GM23338 (cell line): ENCODE data around the gene CCDC138. TPM values are rescaled to one million over a fixed set of nuclear protein-coding genes. Genes with fewer than 3 reads are reported as not detected.

Experiments
- ATAC-seq: fragments of 200-7000 bp; cut with Tn5 transposase; 3 replicates; pipeline ENCODE4 v1.9.1; 2020
- DNase-seq: peaks from one replicate; pipeline ENCODE4 v3.0.0-alpha.2; 2015; ENCODE audit warnings: low spot score
- H2AFZ ChIP-seq: fragments of 200-600 bp; sonication (generic); 2 replicates; pipeline ENCODE4 v1.8.0; 2016; ENCODE audit warnings: antibody characterized with exemption, mild to moderate bottlenecking, moderate library complexity
- H3F3A ChIP-seq: fragments of 200-600 bp; sonication (generic); replicated peaks from 2 replicates; pipeline ENCODE4 v1.8.0; 2017; ENCODE audit warnings: antibody characterized with exemption, mixed run types, low read depth
- H3K27ac ChIP-seq: fragments of 200-600 bp; sonication (generic); 2 replicates; pipeline ENCODE4 v1.6.1; 2016; ENCODE audit warnings: low read depth
- H3K27me3 ChIP-seq: fragments of 200-600 bp; sonication (generic); 2 replicates; pipeline ENCODE4 v1.8.0; 2016; ENCODE audit warnings: mild to moderate bottlenecking, mixed run types, moderate library complexity; ENCODE audit not compliant: insufficient read depth
- H3K36me3 ChIP-seq: fragments of 200-600 bp; sonication (generic); 2 replicates; pipeline ENCODE4 v1.8.0; 2016; ENCODE audit warnings: mild to moderate bottlenecking; ENCODE audit not compliant: insufficient read depth
- H3K4me1 ChIP-seq: fragments of 200-600 bp; sonication (generic); 2 replicates; pipeline ENCODE4 v1.8.0; 2016; ENCODE audit warnings: mild to moderate bottlenecking, moderate library complexity; ENCODE audit not compliant: insufficient read depth
- H3K4me2 ChIP-seq: fragments of 200-600 bp; sonication (generic); 2 replicates; pipeline ENCODE4 v1.7.1; 2017; ENCODE audit warnings: mixed run types
- H3K4me3 ChIP-seq: fragments of 200-600 bp; sonication (generic); 2 replicates; pipeline ENCODE4 v1.6.1; 2016; ENCODE audit warnings: mixed run types
- H3K79me2 ChIP-seq: fragments of 200-600 bp; sonication (generic); replicated peaks from 2 replicates; pipeline ENCODE4 v1.8.0; 2017; ENCODE audit warnings: mild to moderate bottlenecking; ENCODE audit not compliant: insufficient read depth
- H3K9me2 ChIP-seq: fragments of 200-600 bp; sonication (generic); 2 replicates; pipeline ENCODE4 v1.8.0; 2017; ENCODE audit not compliant: insufficient read depth
- H4K20me1 ChIP-seq: fragments of 200-600 bp; sonication (generic); replicated peaks from 2 replicates; pipeline ENCODE4 v1.8.0; 2017; ENCODE audit warnings: mild to moderate bottlenecking; ENCODE audit not compliant: insufficient read depth
- H3K27ac Mint-ChIP-seq: 2 replicates; pipeline ENCODE4 v1.8.0; 2020; ENCODE audit warnings: inconsistent platforms, mild to moderate bottlenecking, moderate library complexity, mixed read lengths
- H3K27me3 Mint-ChIP-seq: 3 replicates; pipeline ENCODE4 v1.8.0; 2022; ENCODE audit warnings: low read depth, mild to moderate bottlenecking, moderate library complexity, mixed read lengths, inconsistent platforms; ENCODE audit not compliant: insufficient read depth, poor library complexity
- H3K36me3 Mint-ChIP-seq: 3 replicates; pipeline ENCODE4 v1.8.0; 2021; ENCODE audit warnings: low read depth, mild to moderate bottlenecking, inconsistent platforms, moderate library complexity, mixed read lengths
- H3K4me1 Mint-ChIP-seq: 3 replicates; pipeline ENCODE4 v1.8.0; 2020; ENCODE audit warnings: mild to moderate bottlenecking, inconsistent platforms, mixed read lengths
- H3K4me3 Mint-ChIP-seq: 3 replicates; pipeline ENCODE4 v1.8.0; 2021; ENCODE audit warnings: moderate library complexity, mild to moderate bottlenecking, inconsistent platforms, mixed read lengths
- H3K9me3 Mint-ChIP-seq: 3 replicates; pipeline ENCODE4 v1.8.0; 2020; ENCODE audit warnings: moderate library complexity, mild to moderate bottlenecking, inconsistent platforms, mixed read lengths
- EZH2 ChIP-seq: fragments of 200-600 bp; sonication (generic); IDR thresholded peaks from one replicate; pipeline ENCODE4 v1.8.0; 2017; ENCODE audit warnings: antibody characterized with exemption, mild to moderate bottlenecking, low read depth; ENCODE audit not compliant: unreplicated experiment
- EZH2phosphoT487 ChIP-seq: fragments of 200-600 bp; sonication (generic); IDR thresholded peaks from one replicate; pipeline ENCODE4 v1.8.1; 2018; ENCODE audit warnings: antibody characterized with exemption; ENCODE audit not compliant: unreplicated experiment
- POLR2AphosphoS5 ChIP-seq: IDR thresholded peaks from 2 replicates; pipeline ENCODE4 v1.6.1; 2016; ENCODE audit warnings: antibody characterized with exemption, low read depth
- REST ChIP-seq: IDR thresholded peaks from one replicate; pipeline ENCODE4 v1.6.1; 2018; ENCODE audit warnings: antibody characterized with exemption; ENCODE audit not compliant: unreplicated experiment
- ZNF114 ChIP-seq: fragments of 250-450 bp; sonication (Bioruptor Pico); IDR thresholded peaks from 2 replicates; pipeline ENCODE4 v1.5.0; 2020; ENCODE audit warnings: mild to moderate bottlenecking, moderate library complexity
- polyA plus RNA-seq: library from polyadenylated mRNA; unstranded; fragments of >200 nt; fragmentation: Nextera tagmentation; extraction: Ambion mirVana; gene quantifications from 2 replicates; pipeline ENCODE4 v1.2.1, GENCODE V29; 2016
- total RNA-seq: library from RNA; depleted of rRNA; stranded (reverse); fragments of >200 nt; shearing (Covaris generic); gene quantifications from 2 replicates; pipeline ENCODE4 v1.2.3, GENCODE V29; 2014
- TF ChIP-seq, protein P1 (sequence below): fragments of 250-450 bp; sonication (Bioruptor Pico); IDR thresholded peaks from 2 replicates; pipeline ENCODE4 v1.5.0; 2020; ENCODE audit warnings: mild to moderate bottlenecking, moderate library complexity

CCDC138 gene
- total and polyA plus RNA-seq, 2 experiments from 2014 or later = 30.8 to 31.6 TPM

DNA sequence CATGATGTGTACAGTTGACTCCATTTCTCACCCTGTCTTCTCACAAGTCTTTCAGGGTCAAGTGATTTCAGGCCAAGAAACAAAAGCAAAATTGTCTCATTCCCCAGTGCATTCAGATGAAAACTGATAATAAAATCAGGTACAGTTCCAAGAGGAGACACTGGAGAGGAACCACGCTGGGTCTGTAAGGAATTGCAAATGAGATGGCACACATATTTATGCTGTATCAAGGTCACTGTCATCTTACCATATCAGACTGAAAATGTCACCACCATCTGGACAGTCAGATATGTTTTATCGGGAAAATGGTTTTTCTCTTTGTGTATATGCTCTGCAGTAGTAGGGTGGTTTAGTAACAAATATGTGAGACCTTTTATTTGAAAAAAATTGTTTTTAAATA is 91.7 kb downstream of the CCDC138 start (continued):
- TF ChIP-seq, protein P1, sequence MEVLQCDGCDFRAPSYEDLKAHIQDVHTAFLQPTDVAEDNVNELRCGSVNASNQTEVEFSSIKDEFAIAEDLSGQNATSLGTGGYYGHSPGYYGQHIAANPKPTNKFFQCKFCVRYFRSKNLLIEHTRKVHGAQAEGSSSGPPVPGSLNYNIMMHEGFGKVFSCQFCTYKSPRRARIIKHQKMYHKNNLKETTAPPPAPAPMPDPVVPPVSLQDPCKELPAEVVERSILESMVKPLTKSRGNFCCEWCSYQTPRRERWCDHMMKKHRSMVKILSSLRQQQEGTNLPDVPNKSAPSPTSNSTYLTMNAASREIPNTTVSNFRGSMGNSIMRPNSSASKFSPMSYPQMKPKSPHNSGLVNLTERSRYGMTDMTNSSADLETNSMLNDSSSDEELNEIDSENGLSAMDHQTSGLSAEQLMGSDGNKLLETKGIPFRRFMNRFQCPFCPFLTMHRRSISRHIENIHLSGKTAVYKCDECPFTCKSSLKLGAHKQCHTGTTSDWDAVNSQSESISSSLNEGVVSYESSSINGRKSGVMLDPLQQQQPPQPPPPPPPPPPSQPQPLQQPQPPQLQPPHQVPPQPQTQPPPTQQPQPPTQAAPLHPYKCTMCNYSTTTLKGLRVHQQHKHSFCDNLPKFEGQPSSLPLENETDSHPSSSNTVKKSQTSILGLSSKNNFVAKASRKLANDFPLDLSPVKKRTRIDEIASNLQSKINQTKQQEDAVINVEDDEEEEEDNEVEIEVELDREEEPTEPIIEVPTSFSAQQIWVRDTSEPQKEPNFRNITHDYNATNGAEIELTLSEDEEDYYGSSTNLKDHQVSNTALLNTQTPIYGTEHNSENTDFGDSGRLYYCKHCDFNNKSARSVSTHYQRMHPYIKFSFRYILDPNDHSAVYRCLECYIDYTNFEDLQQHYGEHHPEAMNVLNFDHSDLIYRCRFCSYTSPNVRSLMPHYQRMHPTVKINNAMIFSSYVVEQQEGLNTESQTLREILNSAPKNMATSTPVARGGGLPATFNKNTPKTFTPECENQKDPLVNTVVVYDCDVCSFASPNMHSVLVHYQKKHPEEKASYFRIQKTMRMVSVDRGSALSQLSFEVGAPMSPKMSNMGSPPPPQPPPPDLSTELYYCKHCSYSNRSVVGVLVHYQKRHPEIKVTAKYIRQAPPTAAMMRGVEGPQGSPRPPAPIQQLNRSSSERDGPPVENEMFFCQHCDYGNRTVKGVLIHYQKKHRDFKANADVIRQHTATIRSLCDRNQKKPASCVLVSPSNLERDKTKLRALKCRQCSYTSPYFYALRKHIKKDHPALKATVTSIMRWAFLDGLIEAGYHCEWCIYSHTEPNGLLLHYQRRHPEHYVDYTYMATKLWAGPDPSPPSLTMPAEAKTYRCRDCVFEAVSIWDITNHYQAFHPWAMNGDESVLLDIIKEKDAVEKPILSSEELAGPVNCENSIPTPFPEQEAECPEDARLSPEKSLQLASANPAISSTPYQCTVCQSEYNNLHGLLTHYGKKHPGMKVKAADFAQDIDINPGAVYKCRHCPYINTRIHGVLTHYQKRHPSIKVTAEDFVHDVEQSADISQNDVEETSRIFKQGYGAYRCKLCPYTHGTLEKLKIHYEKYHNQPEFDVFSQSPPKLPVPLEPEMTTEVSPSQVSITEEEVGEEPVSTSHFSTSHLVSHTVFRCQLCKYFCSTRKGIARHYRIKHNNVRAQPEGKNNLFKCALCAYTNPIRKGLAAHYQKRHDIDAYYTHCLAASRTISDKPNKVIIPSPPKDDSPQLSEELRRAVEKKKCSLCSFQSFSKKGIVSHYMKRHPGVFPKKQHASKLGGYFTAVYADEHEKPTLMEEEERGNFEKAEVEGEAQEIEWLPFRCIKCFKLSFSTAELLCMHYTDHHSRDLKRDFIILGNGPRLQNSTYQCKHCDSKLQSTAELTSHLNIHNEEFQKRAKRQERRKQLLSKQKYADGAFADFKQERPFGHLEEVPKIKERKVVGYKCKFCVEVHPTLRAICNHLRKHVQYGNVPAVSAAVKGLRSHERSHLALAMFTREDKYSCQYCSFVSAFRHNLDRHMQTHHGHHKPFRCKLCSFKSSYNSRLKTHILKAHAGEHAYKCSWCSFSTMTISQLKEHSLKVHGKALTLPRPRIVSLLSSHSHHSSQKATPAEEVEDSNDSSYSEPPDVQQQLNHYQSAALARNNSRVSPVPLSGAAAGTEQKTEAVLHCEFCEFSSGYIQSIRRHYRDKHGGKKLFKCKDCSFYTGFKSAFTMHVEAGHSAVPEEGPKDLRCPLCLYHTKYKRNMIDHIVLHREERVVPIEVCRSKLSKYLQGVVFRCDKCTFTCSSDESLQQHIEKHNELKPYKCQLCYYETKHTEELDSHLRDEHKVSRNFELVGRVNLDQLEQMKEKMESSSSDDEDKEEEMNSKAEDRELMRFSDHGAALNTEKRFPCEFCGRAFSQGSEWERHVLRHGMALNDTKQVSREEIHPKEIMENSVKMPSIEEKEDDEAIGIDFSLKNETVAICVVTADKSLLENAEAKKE (CRISPR knock-in tag) = no peak

- no peaks in the 10 kb centered on the region for H3K9me2 ChIP-seq
- no peak overlapping the region for H2AFZ ChIP-seq
- H3K36me3 Mint-ChIP-seq = peaks cover 31% of the 10 kb centered on the region
- peaks cover 36% of the 10 kb centered on the region for H3K9me3 Mint-ChIP-seq
- no peak overlapping the region for H3K4me2 ChIP-seq
- no peaks in the 10 kb centered on the region for H3K27me3 ChIP-seq
- no peaks in the 10 kb centered on the region; the same call in 2 of the 3 replicates for H3K4me1 Mint-ChIP-seq
- H3K27ac Mint-ChIP-seq = no peak overlapping the region
- DNase-seq (peak; percentile 40), ATAC-seq (peak; percentile 90)
- H3K4me3 ChIP-seq = no peak overlapping the region
- no peaks in the 10 kb centered on the region for H3K36me3 ChIP-seq
- H3K79me2 ChIP-seq = no peaks in the 10 kb centered on the region
- no peaks in the 10 kb centered on the region for H3F3A ChIP-seq
- H3K27ac ChIP-seq = no peak overlapping the region
- no peaks in the 10 kb centered on the region for H3K4me1 ChIP-seq
- no peaks in the 10 kb centered on the region for H4K20me1 ChIP-seq
- no peak overlapping the region for H3K4me3 Mint-ChIP-seq
- H3K27me3 Mint-ChIP-seq = peaks cover 1% of the 10 kb centered on the region
- TF ChIP-seq REST (no peak), EZH2 (no peak), POLR2AphosphoS5 (no peak), EZH2phosphoT487 (no peak), ZNF114 (CRISPR knock-in tag) (no peak)
- TF ChIP-seq, protein P1 (CRISPR knock-in tag) = no peak
Observed at GRCh38 chr2:108884619-108885018, 98.0 kb downstream of the CCDC138 start.
